ENCODE results near the gene ME3.
A peak's percentile ranks its signal among the peaks of the same experiment; 100 is the strongest.
"Not testable (repeated sequence)": the region's sequence is repeated elsewhere in the genome, so short reads cannot be mapped to it uniquely, and the experiment has no call there.

ME3 gene

DNA sequence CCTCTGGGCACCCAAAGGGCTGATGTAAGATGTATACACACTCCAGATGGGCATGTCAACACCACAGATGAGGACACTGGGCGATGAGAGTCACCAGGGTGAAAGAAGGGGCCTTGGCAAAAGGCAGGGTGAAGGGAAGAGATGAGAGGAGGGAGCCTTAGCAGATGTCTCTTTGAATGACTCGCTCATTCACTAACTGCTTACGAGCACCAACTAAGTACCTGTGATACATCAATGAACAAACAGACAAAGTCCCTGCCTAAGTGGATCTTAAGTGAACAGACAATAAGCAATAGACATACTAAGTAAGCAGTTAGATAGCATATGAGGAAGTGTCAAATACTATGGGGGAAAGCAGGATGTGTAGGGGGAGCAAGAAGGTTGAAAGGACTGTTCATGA is 7.5 kb downstream of the ME3 start:
- DNase-seq (ENCODE audit: low read depth in 1 of 2, low spot score in 1 of 2): no peak

- DNase-seq (ENCODE audit: low read depth in 1 of 2, low spot score in 1 of 2): no peak
Observed at GRCh38 chr11:86663761-86664160, 8.7 kb downstream of the ME3 start.

GRCh38 chr11:86663291-86663690 is 9.1 kb downstream of the ME3 start:
- DNase-seq (ENCODE audit: low read depth in 1 of 2, low spot score in 1 of 2): no peak

GRCh38 chr11:86660736-86661135 is 11.7 kb downstream of the ME3 start:
- no peak for DNase-seq (ENCODE audit: low read depth in 1 of 2, low spot score in 1 of 2)

DNA sequence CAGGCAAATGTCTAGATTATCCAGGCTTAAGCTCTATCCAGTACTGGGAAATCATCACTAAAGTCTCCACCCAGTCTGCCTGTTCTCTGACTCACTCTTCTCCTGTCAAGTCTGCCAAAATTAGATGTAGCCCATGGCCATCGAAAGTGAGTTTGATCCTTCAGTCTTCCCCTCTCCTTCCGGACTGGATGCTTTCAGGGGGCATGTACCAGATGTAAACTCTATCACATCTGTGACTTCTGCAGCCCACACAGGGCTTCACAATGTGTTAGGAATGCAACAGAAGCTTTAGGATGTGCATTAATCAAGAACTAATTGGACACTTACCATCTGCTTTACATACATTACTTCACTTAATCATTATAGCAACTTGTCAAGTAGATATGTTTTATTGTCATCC is 12.3 kb downstream of the ME3 start:
- no peak for DNase-seq (ENCODE audit: low read depth in 1 of 2, low spot score in 1 of 2)

DNA sequence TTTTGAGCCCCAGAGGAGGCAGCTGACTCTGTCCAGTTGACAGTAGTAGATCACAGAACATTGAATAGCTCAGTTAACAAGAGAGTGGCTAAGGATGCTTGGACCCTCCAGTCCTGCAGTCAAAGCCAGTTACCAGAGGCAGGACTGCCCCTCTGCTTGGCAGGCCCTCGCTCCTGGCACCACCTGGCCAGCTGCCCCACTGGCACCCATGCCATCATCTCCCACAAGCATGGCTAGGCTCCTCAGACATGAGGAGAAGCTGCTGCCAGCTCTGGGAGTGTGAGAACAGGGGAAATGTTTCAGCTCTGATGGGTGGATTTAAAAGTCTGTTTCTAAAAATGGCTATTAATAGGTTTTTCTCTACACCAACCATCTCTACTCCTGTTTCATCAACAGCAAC is 13.9 kb downstream of the ME3 start:
- no peak for DNase-seq (ENCODE audit: low read depth in 1 of 2, low spot score in 1 of 2)

DNA sequence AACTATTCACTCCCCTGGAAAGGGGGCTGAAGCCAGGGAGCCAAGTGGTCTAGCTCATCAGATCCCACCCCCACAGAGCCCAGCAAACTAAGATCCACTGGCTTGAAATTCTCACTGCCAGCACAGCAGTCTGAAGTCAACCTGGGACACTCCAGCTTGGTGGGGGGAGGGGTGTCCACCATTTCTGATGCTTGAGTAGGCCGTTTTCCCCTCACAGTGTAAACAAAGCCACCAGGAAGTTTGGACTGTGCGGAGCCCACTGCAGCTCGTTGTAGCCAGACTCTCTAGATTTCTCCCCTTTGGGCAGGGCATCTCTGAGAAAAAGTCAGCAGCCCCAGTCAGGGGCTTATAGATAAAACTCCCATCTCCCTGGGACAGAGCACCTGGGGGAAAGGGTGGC is 27.2 kb downstream of the ME3 start:
- DNase-seq (ENCODE audit: low read depth in 1 of 2, low spot score in 1 of 2): not testable (repeated sequence)

DNA sequence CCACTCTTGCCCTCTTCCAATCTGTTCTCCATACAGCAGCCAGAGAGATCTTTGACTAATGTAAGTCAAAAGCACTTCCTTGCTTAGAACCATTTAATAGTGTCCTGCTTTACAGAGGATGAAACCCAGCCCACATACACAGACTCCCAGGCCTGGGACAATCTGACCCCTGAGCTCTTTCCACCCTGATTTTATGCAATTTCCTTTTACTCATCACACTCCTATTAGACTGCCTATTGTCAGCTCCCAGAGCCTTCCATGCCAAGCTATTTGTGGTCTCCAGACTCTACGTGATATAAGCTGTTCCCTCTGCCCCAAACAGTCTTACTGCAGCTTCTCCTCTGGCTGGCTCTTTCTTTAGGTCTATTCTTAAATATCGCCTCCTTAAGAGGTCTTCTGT is 28.1 kb downstream of the ME3 start:
- DNase-seq (ENCODE audit: low read depth in 1 of 2, low spot score in 1 of 2): no peak

DNA sequence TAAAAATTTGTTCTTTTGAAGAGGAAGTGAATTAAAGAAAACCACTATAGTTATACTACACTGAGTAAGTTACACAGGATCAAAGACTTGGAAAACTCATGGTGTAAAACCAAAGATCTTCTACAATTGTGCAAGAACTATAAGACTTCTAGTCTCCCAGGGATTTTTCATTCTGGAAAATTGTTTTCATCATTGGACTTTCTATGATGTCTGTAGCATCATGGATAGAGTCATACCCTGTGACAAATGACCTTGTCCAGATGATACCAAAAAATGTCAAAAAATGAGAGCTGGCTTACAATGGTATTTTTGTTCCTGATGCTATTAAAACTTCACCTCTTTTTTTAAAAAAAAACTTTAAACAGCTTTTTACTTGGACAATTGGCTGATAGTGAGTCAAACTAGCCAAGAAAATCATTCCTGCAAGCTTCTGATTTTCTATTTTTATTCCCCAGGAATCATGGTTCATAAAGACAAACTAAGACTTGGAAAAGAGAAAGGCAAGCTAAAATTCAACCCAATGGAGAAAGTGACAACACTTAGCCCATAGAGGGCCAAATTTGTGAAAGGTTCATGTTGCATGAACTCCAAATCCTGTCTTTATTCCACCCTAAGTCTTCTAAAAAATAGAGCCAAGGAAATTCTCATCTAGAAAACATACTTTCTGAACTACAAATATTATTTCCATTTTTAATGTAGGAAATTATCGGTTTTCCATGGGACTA is 30.7 kb downstream of the ME3 start:
- DNase-seq (ENCODE audit: low read depth in 1 of 2, low spot score in 1 of 2): no peak

DNA sequence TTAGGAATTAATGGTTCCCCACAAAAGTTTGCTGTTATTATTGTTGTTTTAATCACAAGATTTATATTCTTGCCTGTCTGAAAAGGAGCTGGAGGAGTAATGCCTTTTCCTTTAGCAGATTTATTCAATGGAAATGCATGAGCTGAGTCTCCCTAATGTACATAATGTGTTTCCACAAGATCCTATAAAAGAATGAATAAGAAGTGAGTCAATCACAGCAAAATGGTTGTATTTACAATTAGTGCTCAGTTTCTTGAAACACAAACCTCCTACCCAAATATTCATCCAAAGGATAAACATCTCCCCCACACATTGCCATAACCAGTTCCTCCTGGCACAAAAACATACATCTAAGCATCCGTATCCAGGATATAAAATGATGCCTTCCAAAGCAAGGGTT is 33.3 kb downstream of the ME3 start:
- no peak for DNase-seq (ENCODE audit: low read depth in 1 of 2, low spot score in 1 of 2)

- no peak for DNase-seq (ENCODE audit: low read depth in 1 of 2, low spot score in 1 of 2)
Observed at GRCh38 chr11:86638673-86639072, 33.7 kb downstream of the ME3 start.

DNA sequence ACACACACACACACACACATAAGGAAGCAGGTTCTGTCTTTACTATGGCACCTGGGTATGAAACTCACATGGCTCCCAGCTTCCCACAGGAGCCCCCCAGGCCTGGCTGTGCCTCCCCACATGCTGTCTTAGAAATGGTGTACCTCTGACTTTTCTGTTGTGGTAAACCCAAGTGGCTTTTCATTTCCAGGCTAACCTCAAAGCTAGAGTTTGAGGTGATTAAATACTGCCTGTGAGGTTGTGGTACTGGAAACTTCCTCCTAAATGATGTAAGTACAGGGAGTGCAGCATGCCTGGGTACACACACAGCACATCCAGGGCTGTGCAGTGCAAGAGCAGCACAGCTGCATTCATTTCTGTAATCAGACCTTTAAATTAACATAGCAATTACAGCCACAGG is 34.4 kb downstream of the ME3 start:
- peak in 1 of 2 donors; percentile 9 for DNase-seq (ENCODE audit: low read depth in 1 of 2, low spot score in 1 of 2)

DNA sequence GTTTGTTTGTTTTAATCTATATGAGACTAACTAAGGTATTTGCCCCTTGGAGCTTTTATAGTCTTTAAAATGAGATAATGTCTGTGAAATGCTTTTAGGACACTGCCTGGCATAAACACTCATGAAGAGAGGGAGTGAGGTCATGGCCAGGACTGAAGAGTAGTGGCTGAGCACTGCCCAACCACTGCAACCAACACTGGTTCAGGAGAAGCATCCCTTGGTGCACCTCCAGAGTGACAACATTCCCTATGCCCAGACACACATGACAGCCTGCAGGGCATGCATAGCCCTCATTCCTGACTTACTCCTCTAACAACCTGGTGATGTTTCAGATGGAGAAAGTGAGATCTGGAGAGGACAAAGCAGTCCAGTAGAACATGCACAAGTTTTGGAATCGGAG is 36.1 kb downstream of the ME3 start:
- no peak for DNase-seq (ENCODE audit: low read depth in 1 of 2, low spot score in 1 of 2)

DNA sequence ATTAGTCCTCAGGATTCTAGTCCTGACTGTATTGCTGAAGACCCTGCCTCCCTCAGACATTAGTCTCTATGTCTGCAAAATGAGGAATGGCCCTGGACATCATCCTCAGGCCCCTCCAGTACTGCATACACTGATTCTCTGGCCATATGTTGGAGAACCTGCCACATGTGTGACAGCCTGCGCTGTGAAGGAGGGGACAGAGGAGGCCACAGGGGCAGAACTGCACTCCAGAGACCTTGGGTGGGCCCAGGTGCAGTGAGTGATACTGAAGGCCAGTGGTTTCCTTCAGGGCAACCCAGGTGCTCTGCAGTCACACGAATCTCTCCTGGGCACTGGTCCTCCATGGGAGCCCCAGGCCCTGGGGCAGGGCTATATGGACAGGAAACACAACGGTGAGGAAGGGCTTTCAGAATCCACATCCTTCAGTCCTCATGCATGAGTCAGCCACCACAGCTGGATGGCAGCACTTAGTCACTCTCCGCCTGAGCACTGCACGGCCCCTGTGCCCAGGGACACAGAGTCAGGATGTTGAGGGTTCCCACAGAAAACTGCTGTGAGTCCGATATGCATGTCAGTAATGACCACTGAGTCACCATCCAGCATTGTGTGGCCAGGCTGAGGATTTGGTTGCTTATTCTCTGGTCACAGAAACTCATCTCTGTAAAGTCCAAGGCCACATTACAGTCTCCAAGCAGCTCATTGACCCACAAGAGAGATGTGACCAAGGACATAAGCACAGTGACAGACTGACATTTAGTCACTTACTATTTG is 39.7 kb downstream of the ME3 start:
- no peak for DNase-seq (ENCODE audit: low read depth in 1 of 2, low spot score in 1 of 2)

DNA sequence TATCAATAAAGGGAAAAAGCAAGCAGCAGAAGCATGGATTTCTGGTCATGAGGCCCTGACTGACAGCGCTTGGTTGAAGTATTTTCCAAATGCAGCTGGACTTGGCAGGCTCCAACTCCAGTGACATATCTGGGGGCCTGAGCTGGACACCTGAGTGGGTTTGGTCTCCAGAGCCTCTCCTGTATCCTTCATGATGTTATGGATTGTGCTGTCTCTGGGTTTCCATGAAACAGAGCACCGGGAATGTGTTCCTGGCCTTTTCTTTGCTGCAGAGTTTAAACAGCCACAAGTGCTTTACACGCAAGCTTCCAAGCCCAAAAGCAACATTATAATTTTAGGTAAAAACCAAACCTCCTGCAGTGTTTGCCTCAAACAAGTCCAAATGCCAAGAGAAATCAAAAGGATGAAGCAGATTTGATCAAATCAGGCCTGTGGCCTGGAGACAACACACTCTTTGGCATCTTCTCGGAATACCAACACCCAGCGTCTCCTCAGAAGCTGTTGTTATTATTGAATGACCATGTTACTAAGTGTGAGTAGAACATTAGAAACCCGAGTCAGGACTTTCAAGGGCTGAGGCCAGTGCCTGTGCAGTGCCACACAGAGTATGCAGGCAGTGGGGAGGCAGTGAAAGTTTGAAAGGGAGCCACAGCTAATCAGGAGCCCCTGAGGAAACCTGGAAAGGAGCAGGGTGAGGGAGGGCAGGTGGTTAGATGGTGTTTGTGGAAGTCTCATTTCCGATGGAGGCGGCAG is 42.0 kb downstream of the ME3 start:
- DNase-seq (ENCODE audit: low read depth in 1 of 2, low spot score in 1 of 2): no peak

DNA sequence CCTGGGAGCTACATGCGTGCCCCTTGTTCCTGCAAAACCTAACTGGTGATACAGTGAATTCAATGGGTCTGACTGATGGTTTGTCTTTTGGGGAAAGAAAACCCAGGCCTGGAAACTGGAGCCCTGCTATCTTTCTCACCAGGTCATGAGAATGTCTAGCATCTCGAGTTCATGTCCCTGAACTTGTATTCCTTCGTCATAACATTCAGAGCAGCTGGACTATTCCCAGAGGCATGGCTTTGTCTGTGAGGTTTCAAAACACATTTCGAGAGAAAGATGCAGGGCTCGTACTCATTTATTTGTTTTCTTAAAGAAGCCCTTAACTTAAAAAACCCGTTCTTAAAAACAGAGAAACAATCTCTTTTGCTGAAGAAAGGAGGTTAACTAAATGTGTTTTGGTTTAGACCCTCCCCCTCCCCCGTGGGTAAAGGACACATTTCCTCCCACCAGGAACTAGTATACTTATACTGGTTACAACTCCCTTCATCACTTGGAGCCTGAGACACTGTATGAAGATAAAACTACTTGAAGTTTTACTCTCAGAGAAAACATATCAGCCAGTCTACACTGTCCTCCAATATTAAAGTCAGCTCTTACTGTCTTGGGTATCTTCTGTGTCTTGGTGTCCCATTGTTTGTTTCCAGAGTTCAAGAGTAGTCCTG is 43.2 kb downstream of the ME3 start:
- DNase-seq (ENCODE audit: low read depth in 1 of 2, low spot score in 1 of 2): no peak

DNA sequence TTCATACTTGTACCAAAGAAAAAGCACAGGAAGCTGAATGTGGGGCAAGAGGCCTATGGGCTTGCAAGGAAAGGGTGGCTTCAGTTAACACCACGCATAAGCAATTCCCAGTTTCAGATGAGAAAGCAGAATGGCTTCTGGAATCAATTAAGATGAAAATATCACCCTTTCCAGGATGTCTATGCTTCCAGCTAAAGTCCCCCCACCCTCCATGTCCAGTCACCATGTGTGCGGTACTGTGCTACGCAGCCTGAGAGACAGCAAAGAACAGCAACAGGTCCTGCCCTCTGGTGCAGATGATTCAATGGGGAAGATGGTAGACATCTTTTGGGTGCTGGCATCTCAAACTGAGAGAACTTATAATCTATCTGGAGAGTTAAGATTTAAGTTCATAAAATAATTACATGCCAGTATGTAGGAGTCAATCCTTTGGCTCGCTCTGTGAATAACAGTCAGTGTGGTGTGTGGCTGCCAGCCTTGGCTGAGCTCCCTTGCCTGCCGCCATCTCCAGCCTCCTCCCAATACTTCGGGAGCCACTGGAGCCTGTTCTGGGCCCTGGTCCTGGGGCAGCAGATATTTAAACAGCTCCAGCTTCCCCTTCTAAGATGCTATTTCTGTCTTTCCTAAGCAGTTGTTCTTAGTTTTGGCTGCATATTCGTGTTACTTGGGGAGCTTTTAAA is 44.5 kb downstream of the ME3 start:
- DNase-seq (ENCODE audit: low read depth in 1 of 2, low spot score in 1 of 2): no peak

- DNase-seq (ENCODE audit: low read depth in 1 of 2, low spot score in 1 of 2): no peak
Observed at GRCh38 chr11:86625981-86626380, 46.4 kb downstream of the ME3 start.

GRCh38 chr11:86625544-86625943 is 46.9 kb downstream of the ME3 start:
- DNase-seq (ENCODE audit: low read depth in 1 of 2, low spot score in 1 of 2): no peak

GRCh38 chr11:86624366-86624765 is 48.0 kb downstream of the ME3 start:
- DNase-seq (ENCODE audit: low read depth in 1 of 2, low spot score in 1 of 2): no peak

DNA sequence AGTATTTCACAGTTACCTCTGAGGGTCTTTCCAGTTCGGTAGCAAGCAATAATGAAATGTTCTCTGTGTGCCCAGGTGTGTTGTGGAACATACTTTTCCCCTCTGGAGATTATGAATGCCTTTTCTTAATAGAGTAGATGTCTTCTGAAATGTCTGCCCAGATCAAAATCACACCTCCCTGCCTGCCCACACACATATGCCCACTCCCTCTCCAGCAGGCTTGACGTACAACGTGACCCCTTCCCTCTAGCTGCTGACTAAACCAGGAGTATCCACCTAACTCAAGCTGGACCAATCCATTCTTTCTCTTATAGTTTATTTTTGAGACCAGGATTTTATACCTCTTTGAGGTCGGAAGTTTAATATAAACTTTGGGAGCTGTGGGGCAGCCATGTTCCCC is 48.7 kb downstream of the ME3 start:
- no peak for DNase-seq (ENCODE audit: low read depth in 1 of 2, low spot score in 1 of 2)

Data from activated CD4-positive, alpha-beta T cell treated with anti-CD3 and anti-CD28 coated beads, Interleukin-2, amount 50 U/mL, for 24 hours (primary cell).